CD4-positive, alpha-beta T cell treated with Interleukin-4 for 1 hour (primary cell): ENCODE results near the gene VDR.
"Not testable (repeated sequence)": the region's sequence is repeated elsewhere in the genome, so short reads cannot be mapped to it uniquely, and the experiment has no call there.

ENCODE experiments used
- DNase-seq, 2 donors: peaks; one replicate each; pipeline ENCODE4 v3.0.0-alpha.2; 2020 to 2022

The VDR gene

GRCh38 chr12:47811072-47811396, 93.8 kb downstream of the VDR start:
- DNase-seq: no peak

- DNase-seq: not testable (repeated sequence)
These were observed 95.3 kb downstream of the VDR start for GRCh38 chr12:47809518-47809917.

GRCh38 chr12:47808574-47809365, 96.0 kb downstream of the VDR start:
- DNase-seq: peak; percentile 59

GRCh38 chr12:47808050-47808449, 96.7 kb downstream of the VDR start:
- peak; percentile 91 to 92 for DNase-seq

- no peak for DNase-seq
These were observed 97.5 kb downstream of the VDR start for GRCh38 chr12:47807338-47807737.

- no peak for DNase-seq
These were observed 99.4 kb downstream of the VDR start for GRCh38 chr12:47805417-47805816.

GRCh38 chr12:47804171-47804570, 100.6 kb downstream of the VDR start:
- DNase-seq: no peak

GRCh38 chr12:47803191-47803875, 101.5 kb downstream of the VDR start:
- no peak for DNase-seq

GRCh38 chr12:47802312-47802711, 102.5 kb downstream of the VDR start:
- no peak for DNase-seq

GRCh38 chr12:47801904-47802246, 102.9 kb downstream of the VDR start:
- DNase-seq: no peak

GRCh38 chr12:47801170-47801903, 103.5 kb downstream of the VDR start:
- peak in 1 of 2 donors; percentile 44 for DNase-seq

GRCh38 chr12:47800582-47800981, 104.2 kb downstream of the VDR start:
- no peak for DNase-seq

- no peak for DNase-seq
These were observed 105.3 kb downstream of the VDR start for GRCh38 chr12:47799357-47799955.

- DNase-seq: no peak
These were observed 106.3 kb downstream of the VDR start for GRCh38 chr12:47798382-47798948.

- peak; percentile 52 to 59 for DNase-seq
These were observed 107.4 kb downstream of the VDR start for GRCh38 chr12:47797441-47797840.

- DNase-seq: no peak
These were observed 108.9 kb downstream of the VDR start for GRCh38 chr12:47795814-47796411.

- no peak for DNase-seq
These were observed 109.5 kb downstream of the VDR start for GRCh38 chr12:47795121-47795813.

GRCh38 chr12:47794679-47795078, 110.1 kb downstream of the VDR start:
- no peak for DNase-seq

GRCh38 chr12:47793015-47793681, 111.6 kb downstream of the VDR start:
- no peak for DNase-seq

- no peak for DNase-seq
These were observed 112.9 kb downstream of the VDR start for GRCh38 chr12:47791874-47792273.
